Karpas-422 (cell line): ENCODE measurements around the gene MKNK1. TPM values are rescaled to one million over a fixed set of nuclear protein-coding genes. Genes with fewer than 3 reads are reported as not detected.

Source experiments
- DNase-seq: peaks from one replicate; pipeline ENCODE4 v3.0.0-alpha.2; 2015
- H2AFZ ChIP-seq: fragments of 200-600 bp; sonication (generic); 2 replicates; pipeline ENCODE4 v1.6.1; 2014; ENCODE audit warnings: antibody characterized with exemption, low read length, mixed read lengths
- H3K27ac ChIP-seq: fragments of 200-600 bp; sonication (generic); 2 replicates; pipeline ENCODE4 v1.5.1; 2014; ENCODE audit warnings: mild to moderate bottlenecking, low read length, moderate library complexity
- H3K27me3 ChIP-seq: fragments of 200-600 bp; sonication (generic); 2 replicates; pipeline ENCODE4 v1.6.1; 2014; ENCODE audit warnings: low read length, mixed read lengths
- H3K36me3 ChIP-seq: fragments of 200-600 bp; sonication (generic); 2 replicates; pipeline ENCODE4 v1.6.1; 2014; ENCODE audit warnings: low read length, mixed read lengths; ENCODE audit not compliant: insufficient read depth
- H3K4me1 ChIP-seq: fragments of 200-600 bp; sonication (generic); 2 replicates; pipeline ENCODE4 v1.6.1; 2014; ENCODE audit warnings: mild to moderate bottlenecking, low read length, mixed read lengths
- H3K4me2 ChIP-seq: fragments of 200-600 bp; sonication (generic); 2 replicates; pipeline ENCODE4 v1.6.1; 2014; ENCODE audit warnings: low read length, low read depth, mild to moderate bottlenecking; ENCODE audit not compliant: poor library complexity, severe bottlenecking
- H3K4me3 ChIP-seq: fragments of 200-600 bp; sonication (generic); 2 replicates; pipeline ENCODE4 v1.5.1; 2014; ENCODE audit warnings: mild to moderate bottlenecking, antibody characterized with exemption, low read length, mixed read lengths
- H3K79me2 ChIP-seq: fragments of 200-600 bp; sonication (generic); 2 replicates; pipeline ENCODE4 v1.6.1; 2014; ENCODE audit warnings: mild to moderate bottlenecking, low read length, mixed read lengths
- H3K9ac ChIP-seq: fragments of 200-600 bp; sonication (generic); 2 replicates; pipeline ENCODE4 v1.6.0; 2014; ENCODE audit warnings: low read length
- H3K9me2 ChIP-seq: fragments of 200-600 bp; sonication (generic), shearing (Covaris generic); replicated peaks from 2 replicates; pipeline ENCODE4 v1.6.0; 2014; ENCODE audit warnings: mild to moderate bottlenecking, low read length, moderate library complexity; ENCODE audit not compliant: insufficient read depth
- H3K9me3 ChIP-seq: fragments of 300-700, 200-600 bp; sonication (generic); 2 replicates; pipeline ENCODE4 v1.6.1; 2014; ENCODE audit warnings: low read length, mixed read lengths
- H4K20me1 ChIP-seq: fragments of 200-600 bp; sonication (generic); 2 replicates; pipeline ENCODE4 v1.6.1; 2014; ENCODE audit warnings: mild to moderate bottlenecking, antibody characterized with exemption, low read length, low read depth; ENCODE audit not compliant: insufficient read depth
- total RNA-seq: library from RNA; depleted of rRNA; stranded (reverse); fragments of >200 nt; shearing (Covaris generic); gene quantifications from 2 replicates; pipeline ENCODE4 v1.2.3, GENCODE V29; 2014; ENCODE audit warnings: low replicate concordance

MKNK1 gene
- total RNA-seq, 1 experiment from 2014 or later: 14.0 TPM

DNA sequence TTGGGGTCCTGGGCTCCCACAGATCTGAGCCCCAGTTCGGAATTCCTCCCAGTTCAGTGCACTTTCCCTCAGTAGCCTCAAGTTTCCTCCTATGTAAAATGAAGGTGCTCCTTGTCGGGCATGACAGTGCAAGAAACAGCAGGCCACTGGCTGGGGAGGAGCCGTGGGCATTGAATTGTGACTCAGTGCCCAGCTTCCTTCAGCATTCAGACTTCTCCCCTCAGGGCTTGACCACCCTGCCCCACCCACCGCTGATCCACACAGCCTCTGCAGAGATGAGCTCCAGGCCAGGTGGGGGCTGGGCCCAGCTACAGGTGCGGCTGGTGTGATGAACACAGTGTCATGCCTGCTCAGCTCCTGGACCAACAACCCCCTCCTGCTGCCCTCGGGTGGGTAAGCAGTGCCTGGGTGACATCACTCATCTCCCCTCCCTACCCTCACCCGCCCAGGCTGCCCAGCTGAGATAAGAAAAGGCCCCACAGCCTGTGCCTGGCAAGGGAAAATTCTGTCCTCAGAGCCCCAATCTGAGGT, 7.7 kb upstream of the MKNK1 start:
- no peak for DNase-seq

GRCh38 chr1:46607345-46608130, 3.5 kb upstream of the MKNK1 start:
- H3K9me2 ChIP-seq: no peaks in the 10 kb centered on the region
- H3K4me3 ChIP-seq: no peak overlapping the region
- no peaks in the 10 kb centered on the region for H3K36me3 ChIP-seq
- H3K9ac ChIP-seq: no peak overlapping the region
- no peaks in the 10 kb centered on the region for H4K20me1 ChIP-seq
- DNase-seq: no peak
- H3K4me2 ChIP-seq: no peak overlapping the region
- peaks cover 4% of the 10 kb centered on the region; the same call in 1 of the 2 replicates for H3K79me2 ChIP-seq
- peaks cover 12% of the 10 kb centered on the region for H3K4me1 ChIP-seq
- H2AFZ ChIP-seq: no peak overlapping the region
- H3K27me3 ChIP-seq: no peaks in the 10 kb centered on the region
- H3K27ac ChIP-seq: no peak overlapping the region
- no peaks in the 10 kb centered on the region for H3K9me3 ChIP-seq

More for the DNA sequence above, 7.7 kb upstream of the MKNK1 start:
- Histone ChIP-seq H3K4me1 (peaks cover 11% of the 10 kb centered on the region), H3K9ac (no peak overlapping the region), H3K36me3 (no peaks in the 10 kb centered on the region), H4K20me1 (no peaks in the 10 kb centered on the region), H2AFZ (no peak overlapping the region), H3K9me3 (no peaks in the 10 kb centered on the region), H3K4me2 (no peak overlapping the region), H3K27me3 (no peaks in the 10 kb centered on the region), H3K27ac (no peak overlapping the region), H3K79me2 (no peaks in the 10 kb centered on the region), H3K4me3 (no peak overlapping the region), H3K9me2 (no peaks in the 10 kb centered on the region)

DNA sequence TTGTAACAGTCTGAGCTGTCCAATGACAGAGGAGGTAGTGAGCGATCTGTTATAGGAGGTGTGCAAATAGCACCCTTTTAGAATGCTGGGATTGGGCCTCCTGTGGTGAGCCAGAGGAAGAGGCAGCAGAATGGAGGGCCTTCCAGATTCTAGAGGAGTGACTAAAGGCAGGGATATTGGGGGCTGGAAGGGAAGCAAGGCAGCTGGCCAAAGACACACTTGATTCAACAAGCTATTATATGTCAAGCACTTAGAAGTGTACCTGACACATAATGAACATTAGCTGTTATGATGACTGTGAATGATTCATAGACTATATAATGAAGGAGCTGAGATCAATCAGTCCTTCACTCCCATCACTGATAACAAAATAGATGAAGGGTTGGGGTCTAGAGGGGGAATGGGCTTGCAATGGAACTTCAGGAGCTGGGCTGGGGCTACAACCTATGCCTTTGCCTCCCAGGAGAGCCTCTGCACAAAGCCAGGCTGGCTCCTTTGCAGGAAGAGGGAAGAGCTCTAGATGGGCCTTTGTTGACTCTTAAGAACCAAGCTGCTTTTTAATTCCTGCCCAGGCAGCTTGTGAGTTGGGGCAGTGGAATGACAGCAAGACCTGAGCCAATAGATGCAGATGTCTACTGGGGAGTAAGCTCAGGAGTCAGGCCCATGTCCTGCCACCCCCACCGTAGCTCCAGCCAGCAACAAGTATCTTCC, 2.3 kb upstream of the MKNK1 start:
- H3K4me2 ChIP-seq: no peak overlapping the region
- DNase-seq: no peak

GRCh38 chr1:46605232-46605631, 1.2 kb upstream of the MKNK1 start:
- H3K36me3 ChIP-seq: no peaks in the 10 kb centered on the region
- no peak overlapping the region for H3K9ac ChIP-seq
- peaks cover 14% of the 10 kb centered on the region for H3K4me1 ChIP-seq
- no peaks in the 10 kb centered on the region for H3K27me3 ChIP-seq
- peaks cover 4% of the 10 kb centered on the region; the same call in 1 of the 2 replicates for H3K79me2 ChIP-seq
- H3K9me3 ChIP-seq: no peaks in the 10 kb centered on the region
- H3K9me2 ChIP-seq: no peaks in the 10 kb centered on the region
- H3K4me3 ChIP-seq: no peak overlapping the region
- no peaks in the 10 kb centered on the region for H4K20me1 ChIP-seq
- no peak overlapping the region for H3K4me2 ChIP-seq
- no peak overlapping the region for H2AFZ ChIP-seq
- no peak overlapping the region for H3K27ac ChIP-seq
- DNase-seq: no peak

More for the DNA sequence above, 2.3 kb upstream of the MKNK1 start:
- H3K27me3 ChIP-seq: no peaks in the 10 kb centered on the region
- H3K27ac ChIP-seq: no peak overlapping the region
- no peak overlapping the region for H3K9ac ChIP-seq
- no peaks in the 10 kb centered on the region for H3K9me2 ChIP-seq
- no peaks in the 10 kb centered on the region for H3K9me3 ChIP-seq
- H3K79me2 ChIP-seq: peaks cover 4% of the 10 kb centered on the region; the same call in 1 of the 2 replicates
- no peaks in the 10 kb centered on the region for H4K20me1 ChIP-seq
- H3K36me3 ChIP-seq: no peaks in the 10 kb centered on the region
- peaks cover 12% of the 10 kb centered on the region for H3K4me1 ChIP-seq
- no peak overlapping the region for H2AFZ ChIP-seq
- H3K4me3 ChIP-seq: no peak overlapping the region

- Histone ChIP-seq H3K36me3 (no peaks in the 10 kb centered on the region), H4K20me1 (no peaks in the 10 kb centered on the region), H3K4me1 (peaks cover 20% of the 10 kb centered on the region), H3K4me2 (peak overlapping the region; percentile 79), H3K4me3 (peak overlapping the region; percentile 84), H3K79me2 (peaks cover 4% of the 10 kb centered on the region; the same call in 1 of the 2 replicates), H3K27ac (no peak overlapping the region), H3K9me2 (no peaks in the 10 kb centered on the region), H3K9me3 (no peaks in the 10 kb centered on the region), H3K9ac (peak overlapping the region; percentile 78), H3K27me3 (no peaks in the 10 kb centered on the region), H2AFZ (peak overlapping the region; percentile 85; the same call in 1 of the 2 replicates)
- DNase-seq: no peak
These were observed 599 bp downstream of the MKNK1 start for GRCh38 chr1:46603481-46603857.

DNA sequence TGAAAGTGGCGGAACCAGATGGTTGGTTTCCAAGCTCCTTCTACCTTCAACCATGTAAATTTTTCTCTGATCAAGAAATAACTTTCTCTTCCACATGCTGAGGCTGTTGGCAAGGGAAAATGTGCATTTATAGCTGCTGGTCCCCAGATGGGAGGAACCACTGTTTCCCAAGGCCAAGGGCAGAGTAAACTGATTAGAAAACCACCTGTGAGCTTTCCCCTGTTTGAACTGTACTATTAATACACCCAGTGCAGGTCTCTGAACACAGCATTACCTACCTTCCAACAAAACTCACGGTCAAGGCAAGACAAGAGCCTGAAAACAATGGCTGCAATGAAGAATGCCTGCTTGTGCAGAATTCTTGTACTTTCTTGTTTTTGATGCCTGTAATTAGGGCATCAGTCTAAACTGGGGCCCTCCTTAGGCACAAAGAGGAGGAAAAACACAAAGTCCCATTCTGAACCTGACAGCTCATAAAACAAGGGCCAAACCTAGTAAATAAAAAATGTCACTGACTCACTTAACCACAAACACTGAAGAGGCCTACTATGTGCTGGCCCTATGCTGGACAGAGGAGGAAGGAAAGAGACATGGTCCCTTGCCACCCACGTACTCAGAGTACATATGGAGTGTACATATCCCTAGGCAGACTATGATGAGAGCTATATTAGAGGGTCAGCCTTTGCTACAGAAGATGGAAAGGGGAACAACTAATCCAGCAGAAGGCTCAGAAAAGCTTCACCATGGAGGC, 2.6 kb downstream of the MKNK1 start:
- no peak overlapping the region for H3K4me2 ChIP-seq
- no peak for DNase-seq
- no peaks in the 10 kb centered on the region for H3K36me3 ChIP-seq
- H2AFZ ChIP-seq: no peak overlapping the region
- no peak overlapping the region for H3K9ac ChIP-seq
- H3K79me2 ChIP-seq: peaks cover 4% of the 10 kb centered on the region; the same call in 1 of the 2 replicates
- H3K4me3 ChIP-seq: no peak overlapping the region
- no peaks in the 10 kb centered on the region for H3K27me3 ChIP-seq
- H3K4me1 ChIP-seq: peaks cover 20% of the 10 kb centered on the region
- H3K9me2 ChIP-seq: no peaks in the 10 kb centered on the region
- no peak overlapping the region for H3K27ac ChIP-seq
- no peaks in the 10 kb centered on the region for H3K9me3 ChIP-seq
- no peaks in the 10 kb centered on the region for H4K20me1 ChIP-seq

DNA sequence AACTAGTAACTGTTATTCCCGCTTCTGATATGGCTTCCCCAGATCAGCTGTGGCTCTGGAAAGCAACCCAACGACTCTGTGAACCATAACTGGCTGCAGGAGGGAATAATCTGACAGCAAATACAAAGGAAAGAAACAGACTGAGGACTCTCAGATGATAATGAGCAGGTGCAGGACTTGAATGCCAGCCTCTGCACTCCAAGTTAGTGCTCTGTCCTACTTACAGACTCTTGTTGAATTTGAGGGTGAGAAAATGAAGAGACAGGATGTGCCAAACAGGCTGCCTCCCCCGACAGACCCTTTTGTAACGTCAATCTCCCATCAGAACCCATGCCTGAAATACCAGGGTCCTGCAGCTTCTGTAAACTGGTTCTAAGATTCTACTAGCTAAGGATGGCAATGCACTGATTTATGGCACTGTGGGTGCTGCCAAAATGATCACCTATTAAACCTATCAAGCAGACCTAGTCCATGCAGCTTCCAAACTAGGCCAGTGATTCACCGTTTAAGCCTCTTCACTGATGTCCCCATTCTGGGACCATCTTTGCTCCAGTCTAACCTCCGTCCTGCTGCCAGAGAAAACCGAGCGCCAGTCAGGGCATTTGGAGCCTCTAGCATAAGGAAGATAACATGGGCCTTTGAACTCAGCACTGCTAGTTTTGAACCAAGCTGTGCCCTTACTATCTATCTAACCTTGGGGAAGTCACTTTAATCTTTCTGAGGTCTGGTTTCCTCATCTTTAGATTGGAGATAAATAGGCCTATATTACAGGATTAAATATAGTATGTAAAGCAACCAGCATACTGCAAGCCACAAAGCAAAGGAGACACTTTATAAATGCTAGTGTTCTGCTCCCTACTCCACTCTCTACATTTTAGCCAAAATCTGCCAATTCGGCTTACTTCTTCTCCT, 4.8 kb downstream of the MKNK1 start:
- no peaks in the 10 kb centered on the region for H3K9me3 ChIP-seq
- H3K9ac ChIP-seq: no peak overlapping the region
- peaks cover 17% of the 10 kb centered on the region for H3K4me1 ChIP-seq
- H3K4me3 ChIP-seq: no peak overlapping the region
- DNase-seq: no peak
- H2AFZ ChIP-seq: no peak overlapping the region
- no peaks in the 10 kb centered on the region for H3K36me3 ChIP-seq
- H4K20me1 ChIP-seq: no peaks in the 10 kb centered on the region
- H3K79me2 ChIP-seq: peaks cover 4% of the 10 kb centered on the region; the same call in 1 of the 2 replicates
- H3K27ac ChIP-seq: no peak overlapping the region
- H3K27me3 ChIP-seq: no peaks in the 10 kb centered on the region
- no peaks in the 10 kb centered on the region for H3K9me2 ChIP-seq
- no peak overlapping the region for H3K4me2 ChIP-seq
